Stomach (tissue), 4 donors: ENCODE data around the gene TMBIM4.

ENCODE experiments used
- CTCF ChIP-seq, 7 experiments: fragments of 450-650 bp in 4 of 7; fragments of 200-600 bp in 3 of 7; sonication (generic) in 3 of 7; IDR thresholded peaks; one replicate each; pipeline ENCODE4 v1.5.1; 2016 to 2019; ENCODE audit warnings: antibody characterized with exemption in 7 of 7, control low read depth in 2 of 7, mild to moderate bottlenecking in 1 of 7
- POLR2A ChIP-seq, 4 donors: fragments of 450-650 bp; IDR thresholded peaks; one replicate each; pipeline ENCODE4 v1.6.1; 2016; ENCODE audit warnings: antibody characterized with exemption in 4 of 4, control low read depth in 2 of 4, mild to moderate bottlenecking in 1 of 4, moderate library complexity in 1 of 4

- TF ChIP-seq CTCF (IDR thresholded peaks at IDR 0.05): no peak
- TF ChIP-seq POLR2A (IDR thresholded peaks at IDR 0.05): no peak
Measured at GRCh38 chr12:66166561-66166960, 3.2 kb downstream of the TMBIM4 start.
